Measurements from ENCODE around the gene APPBP2.
"Not testable (repeated sequence)": the region's sequence is repeated elsewhere in the genome, so short reads cannot be mapped to it uniquely, and the experiment has no call there.

The APPBP2 gene

DNA sequence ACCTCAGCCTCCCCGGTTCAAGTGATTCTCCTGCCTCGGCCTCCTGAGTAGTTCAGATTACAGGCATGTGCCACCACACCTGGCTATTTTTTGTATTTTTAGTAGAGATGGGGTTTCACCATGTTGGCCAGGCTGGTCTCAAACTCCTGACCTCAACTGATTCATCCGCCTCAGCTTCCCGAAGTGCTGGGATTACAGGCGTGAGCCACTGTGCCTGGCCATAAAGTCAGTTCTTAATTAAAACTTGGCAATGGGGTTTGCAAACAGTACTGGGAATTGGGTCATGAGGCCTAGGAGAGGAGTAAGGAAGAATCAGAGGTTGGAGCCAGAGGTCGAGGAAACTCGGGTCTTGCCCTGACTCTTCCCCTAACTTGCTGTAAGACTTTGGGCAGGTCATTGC lies 95.5 kb downstream of the APPBP2 start:
- DNase-seq: not testable (repeated sequence)

DNA sequence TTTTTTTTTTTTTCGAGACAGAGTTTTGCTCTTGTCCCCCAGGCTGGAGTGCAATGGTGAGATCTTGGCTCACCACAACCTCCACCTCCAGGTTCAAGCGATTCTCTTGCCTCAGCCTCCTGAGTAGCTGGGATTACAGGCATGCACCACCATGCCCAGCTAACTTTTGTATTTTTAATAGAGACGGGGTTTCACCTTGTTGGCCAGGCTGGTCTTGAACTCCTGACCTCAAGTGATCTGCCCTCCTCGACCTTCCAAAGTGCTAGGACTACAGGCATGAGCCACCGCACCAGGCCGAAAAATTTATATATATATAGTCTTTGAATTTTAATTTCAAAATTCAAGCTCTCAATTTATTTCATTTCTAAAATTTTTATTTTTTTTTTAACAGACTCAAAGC lies 97.6 kb downstream of the APPBP2 start:
- not testable (repeated sequence) for DNase-seq

DNA sequence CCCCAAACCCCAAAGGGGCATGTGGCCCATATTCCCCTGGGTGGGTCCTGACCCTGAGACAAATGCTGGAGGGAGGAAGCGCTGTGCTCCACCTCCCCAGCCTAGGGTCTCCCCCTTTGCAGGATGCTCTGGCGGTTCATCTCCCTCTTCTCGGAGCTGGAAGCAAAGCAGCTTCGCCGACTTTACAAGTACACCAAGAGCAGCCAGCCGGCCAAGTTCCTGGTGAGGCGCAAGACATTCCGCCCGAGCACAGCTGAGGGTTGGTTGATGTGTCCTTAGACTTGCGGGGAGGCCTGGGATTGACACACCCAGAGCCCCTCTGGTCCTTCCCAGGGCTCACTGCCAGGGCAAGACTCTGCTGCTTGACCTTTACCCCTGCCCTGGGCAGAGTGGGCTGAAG lies 99.4 kb downstream of the APPBP2 start:
- no peak for DNase-seq

DNA sequence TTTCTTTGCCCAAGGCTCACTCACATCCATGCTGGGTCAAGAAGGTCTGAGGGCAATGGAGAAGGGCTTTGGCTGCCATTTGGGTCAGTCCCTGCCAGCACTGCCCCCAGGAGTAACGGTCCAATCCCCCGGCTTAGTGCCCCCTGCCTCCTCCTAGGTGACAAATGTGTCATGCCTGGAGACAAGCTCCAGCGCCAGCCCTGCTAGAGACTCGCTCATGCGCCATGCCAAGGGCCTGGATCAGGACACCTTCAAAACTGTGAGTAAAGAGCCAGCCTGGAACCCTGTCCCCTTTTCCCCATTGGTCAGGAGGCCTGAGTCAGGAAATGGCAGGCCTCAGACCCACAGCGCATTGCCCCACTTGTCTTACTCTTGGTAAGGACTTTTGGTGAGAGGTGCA lies 100.4 kb downstream of the APPBP2 start:
- DNase-seq: no peak

DNA sequence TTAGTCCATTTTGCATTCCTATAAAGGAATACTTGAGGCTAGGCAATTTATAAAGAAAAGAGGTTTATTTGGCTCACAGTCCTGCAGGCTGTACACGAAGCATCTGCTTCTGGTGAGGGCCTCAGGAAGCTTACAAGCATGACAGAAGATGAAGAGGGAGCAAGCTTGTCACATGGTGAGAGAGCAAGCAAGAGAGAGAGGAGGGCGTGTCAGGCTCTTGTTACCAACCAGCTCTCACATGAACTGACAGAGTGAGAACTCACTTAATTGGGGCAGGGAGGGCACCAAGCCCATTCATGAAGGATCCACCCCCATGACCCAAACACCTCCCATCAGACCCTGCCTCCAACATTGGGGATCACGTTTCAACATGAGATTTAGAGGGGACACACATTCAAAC lies 102.2 kb downstream of the APPBP2 start:
- no peak for DNase-seq

DNA sequence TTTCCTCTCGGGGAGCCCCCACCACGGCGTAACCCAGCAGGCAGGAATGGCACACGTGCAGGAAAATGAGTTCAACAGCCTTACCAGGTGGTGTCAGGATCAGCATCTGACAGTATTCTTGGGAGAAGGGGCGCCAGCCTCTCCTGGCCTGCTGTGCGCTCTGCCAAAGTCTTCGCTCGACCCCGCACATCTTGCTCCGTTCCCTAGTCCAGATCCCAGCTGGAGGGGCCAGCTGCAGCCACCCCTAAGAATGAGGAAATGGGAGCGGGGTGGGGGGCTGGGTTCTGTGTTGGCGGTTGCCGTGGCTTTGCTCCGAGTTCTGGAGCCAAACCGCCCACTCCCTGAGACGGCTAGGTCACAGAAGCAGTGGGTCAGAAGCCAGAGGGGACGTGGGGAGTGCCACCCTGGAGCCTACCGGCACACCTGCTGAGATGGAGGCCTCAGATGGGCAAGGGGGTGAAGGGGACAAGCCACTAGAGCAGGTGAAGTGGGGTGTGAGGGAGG lies 103.8 kb downstream of the APPBP2 start, which contains the start of gene CHCT1:
Gene CHCT1 (plus strand): TSS at position 328 of the 504 bp plus-strand sequence. CDS start 104 bp downstream, at position 432.
- no peak for DNase-seq

DNA sequence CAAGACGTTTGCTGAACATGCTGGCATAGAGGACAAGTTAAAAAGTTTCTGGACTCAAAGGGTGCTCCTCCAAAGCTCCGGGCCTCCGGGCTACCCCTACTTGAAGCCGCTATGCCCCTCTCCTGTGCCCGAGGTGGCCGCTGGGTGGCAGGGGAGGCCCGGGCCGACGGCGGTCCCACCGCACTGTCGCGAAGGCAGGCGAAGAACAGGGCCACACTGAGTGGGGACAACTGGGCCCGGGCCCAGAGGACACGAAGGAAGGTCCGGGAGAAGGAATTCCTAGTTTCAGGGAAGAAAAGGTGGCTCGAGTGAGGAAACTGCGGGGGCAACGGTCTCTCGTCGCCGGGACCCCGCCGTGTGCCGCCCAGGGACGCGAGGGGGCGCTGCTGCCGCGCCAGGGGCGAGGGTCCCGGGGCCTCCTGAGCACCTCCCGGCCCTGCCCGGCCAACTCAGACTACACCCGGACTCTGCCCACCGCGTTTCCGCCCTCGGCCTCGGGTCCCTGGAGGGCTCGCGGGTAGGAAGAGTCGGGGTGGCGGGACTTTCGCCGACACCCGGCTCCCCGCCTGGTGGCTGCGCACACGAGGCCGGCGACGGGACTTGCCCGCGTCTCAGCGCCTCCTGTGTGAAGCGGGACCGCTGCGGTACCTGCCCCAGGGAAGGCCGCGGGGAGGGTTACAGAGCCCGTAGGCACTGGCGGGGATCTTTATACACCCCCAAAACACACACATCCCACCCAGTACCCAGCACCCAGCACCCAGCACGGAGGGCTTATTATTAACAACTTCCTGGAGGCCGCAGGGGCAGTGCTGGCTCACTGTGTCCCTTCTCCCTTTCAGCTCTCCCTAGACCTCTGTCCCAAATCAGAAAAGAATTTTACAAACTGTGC lies 104.5 kb downstream of the APPBP2 start:
- peak; percentile 75 for DNase-seq

DNA sequence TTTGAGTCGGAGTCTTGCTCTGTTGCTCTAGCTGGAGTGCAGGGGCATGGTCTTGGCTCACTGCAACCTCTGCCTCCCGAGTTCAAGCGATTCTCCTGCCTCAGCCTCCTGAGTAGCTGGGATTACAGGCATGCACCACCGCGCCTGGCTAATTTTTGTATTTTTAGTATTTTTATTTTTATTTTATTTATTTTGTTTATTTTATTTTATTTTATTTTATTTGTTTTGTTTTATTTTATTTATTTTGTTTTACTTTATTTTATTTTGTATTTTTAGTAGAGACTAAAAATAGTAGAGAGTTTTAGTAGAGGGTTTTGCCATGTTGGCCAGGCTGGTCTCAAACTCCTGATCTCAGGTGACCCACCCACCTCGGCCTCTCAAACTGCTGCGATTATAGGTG lies 106.2 kb downstream of the APPBP2 start:
- DNase-seq: not testable (repeated sequence)

DNA sequence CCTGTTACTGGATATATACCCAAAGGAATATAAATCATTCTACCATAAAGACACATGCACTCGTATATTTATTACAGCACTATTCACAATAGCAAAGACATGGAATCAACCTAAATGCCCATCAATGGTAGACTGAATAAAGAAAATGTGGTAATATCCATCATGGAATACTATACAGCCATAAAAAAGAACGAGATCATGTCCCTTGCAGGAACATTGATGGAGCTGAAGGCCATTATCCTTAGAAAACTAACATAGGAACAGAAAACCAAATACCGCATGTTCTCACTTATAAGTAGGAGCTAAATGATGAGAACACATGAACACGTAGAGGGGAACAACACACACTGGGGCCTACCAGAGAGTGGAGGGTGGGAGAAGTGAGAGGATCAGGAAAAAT lies 107.0 kb downstream of the APPBP2 start:
- DNase-seq: not testable (repeated sequence)

DNA sequence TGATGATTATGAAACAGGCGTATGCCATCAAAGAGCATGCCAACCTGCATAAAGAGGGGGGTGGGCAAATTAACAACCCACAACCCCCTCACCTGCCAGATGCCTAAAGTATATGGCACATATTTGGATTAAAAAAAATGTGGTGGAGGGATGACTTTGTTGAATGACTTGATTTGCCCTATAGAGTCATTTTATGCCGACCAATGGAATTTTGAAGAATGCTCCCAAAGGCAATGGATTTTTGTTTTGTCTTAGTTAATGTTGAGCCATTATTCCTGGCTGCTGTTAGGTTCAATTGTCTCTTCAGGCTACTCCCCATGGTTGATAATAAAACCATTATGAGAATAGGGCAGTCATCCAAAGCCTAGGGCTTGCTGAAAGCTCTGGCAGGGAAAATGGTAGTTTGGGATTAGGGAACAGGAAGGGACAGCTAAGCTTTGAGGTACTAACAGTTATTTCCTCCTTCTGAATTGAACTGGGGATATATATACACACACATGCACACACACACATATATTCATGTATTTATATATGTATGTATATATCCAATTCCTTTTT lies 109.6 kb downstream of the APPBP2 start:
- DNase-seq: no peak

DNA sequence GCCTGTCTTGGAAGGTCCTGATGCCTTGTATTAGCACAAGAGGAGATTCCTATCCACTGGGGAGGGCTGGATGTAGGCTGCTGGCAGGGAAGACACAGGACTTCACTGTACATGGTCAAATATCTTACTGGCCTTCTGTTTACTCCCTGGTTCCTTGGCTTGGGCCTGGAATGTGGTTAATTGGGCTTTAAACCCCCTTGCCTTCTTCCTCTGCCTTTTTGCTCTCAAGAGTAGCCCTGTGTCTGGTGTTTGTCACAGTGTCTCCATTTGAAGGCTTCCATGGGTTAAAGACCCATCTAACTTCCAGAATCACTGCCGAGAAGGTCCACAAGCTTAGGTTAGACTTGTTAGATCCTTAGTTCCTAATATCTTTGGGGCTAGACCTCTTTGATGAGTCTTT lies 110.9 kb downstream of the APPBP2 start:
- no peak for DNase-seq

DNA sequence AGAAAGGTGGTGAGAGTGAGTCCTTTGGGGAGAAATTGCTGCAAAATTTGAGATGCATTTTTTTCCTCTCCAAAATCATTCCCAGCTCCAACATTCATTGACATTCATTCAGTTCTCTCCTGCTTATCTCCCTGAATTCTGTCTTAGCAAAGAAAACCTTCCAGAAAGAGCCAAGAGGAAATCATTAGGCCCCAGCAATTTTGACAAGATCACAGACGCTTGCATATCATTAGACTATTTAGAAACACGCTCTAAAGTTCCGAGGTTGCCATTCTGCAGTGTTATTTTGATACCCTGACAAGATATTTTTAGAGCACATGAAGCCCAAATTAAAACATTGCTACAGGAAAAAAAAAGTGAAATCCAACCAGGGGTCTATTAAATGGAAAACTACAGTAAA lies 113.3 kb downstream of the APPBP2 start:
- DNase-seq: no peak

DNA sequence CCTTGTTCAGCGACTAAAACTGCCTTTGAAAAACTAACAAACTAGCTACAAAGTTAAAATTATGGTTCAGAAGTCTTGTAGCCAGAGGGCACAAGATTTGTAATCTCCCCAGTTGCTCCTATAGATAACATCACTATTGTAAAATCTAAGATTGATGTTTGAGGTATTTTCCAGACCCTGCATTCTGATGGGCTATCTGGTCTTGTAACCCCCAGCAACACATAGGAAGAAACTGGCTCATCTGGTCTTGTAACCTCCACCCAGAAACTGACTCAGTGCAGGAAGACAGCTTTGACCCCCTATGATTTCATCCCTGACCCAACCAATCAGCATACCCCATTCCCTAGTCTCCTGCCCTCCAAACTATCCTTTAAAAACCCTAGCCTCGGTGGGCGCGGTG lies 116.0 kb downstream of the APPBP2 start:
- no peak for DNase-seq

DNA sequence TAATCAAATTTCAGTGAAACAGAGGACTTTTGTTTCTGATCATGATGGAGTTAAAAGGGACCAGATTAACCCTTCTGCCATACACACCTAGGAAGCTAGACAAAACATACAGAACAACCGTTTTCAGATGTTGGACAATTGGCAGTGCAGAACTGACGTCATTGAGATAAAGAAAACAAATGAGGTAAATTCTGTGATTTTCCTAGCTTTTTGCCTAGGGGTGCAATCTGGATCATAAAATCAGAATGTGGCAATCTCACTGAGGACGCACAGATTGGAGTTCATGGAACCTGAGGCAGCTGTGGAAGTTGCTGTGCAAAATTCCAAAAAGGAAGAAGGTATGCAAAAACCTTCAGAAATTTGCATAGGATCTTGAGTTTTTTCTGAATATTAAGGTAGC lies 119.2 kb downstream of the APPBP2 start:
- no peak for DNase-seq

DNA sequence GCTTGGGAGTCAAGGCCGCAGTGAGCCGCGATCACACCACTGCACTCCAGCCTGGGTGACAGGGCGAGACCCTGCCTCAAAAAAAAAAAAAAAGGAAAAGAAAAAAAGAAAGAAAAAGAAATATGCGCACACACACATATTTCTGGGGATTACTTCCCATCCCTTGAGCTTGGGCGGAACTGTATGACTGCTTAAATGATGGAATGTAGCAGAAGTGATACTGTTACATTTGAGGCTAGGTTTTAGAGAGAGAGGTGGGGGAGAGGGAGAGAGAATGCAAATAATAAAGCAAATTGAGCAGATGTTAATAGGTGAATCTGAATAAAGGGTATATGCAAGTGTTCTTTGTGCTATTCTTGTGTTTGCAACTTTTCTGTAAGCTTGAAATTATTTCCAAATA lies 122.1 kb downstream of the APPBP2 start:
- DNase-seq: no peak

DNA sequence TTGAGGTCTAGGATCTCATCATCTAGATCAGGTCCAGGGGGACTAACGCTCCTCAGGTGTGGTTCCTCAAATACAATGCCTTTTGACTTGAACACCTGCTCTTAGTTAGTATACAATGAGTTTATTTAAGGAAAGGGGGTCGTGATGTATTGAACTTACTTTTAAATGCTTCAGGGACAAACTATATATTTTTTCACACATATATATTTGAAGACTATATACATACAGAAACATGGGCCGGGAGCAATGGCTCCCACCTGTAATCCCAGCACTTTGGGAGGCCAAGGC lies 122.6 kb downstream of the APPBP2 start:
- no peak for DNase-seq

DNA sequence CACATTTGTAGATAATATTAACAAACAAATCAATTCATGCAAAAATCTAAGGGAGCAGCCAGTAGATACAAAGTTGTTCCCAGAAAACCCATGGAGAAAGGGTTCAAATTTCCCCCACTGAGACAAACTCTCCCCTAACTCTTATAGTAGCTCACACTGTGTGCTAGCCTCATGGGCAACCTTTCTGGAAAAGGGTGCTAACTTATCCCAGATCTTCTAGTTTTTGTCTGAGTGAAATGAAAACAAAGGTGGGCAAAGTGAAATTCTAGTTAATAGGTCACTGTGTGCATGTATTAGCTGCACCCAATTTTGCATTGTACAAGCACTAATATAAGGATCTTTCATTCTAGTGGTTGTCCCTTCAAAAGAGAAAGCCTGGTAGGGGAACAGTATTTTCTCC lies 124.2 kb downstream of the APPBP2 start:
- DNase-seq: no peak

DNA sequence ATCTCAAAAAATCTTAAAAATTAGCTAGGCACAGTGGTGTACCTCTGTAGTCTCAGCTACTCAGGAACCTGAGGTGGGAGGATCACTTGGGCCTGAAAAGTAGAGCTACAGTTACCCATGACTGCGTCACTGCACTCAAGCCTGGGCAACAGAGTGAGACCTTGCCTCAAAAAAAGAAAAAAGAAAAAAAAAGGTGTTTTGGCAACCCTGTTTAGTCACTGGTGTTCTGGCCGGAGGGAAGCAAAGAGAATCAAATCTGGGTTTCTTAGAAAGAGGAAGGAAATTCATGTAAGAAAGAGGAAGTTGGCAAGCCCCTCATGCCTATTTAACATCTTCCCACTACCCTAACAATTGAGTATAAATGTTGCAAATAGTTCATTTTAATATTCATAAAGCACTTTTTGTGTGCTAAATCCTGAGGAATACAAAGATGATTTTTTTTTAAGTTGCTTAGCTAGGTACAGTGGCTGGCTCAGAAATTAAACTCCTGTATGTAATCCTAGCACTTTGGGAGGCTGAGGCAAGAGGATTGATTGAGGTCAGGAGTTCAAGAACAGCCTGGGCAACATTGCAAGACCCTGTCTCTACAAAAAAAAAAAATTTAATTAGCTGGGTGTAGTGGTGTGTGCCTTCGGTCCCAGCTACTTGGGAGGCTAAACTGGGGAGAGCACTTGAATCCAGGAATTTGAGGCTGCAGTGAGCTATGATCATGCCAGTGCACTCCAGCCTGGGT lies 127.6 kb downstream of the APPBP2 start:
- no peak for DNase-seq

DNA sequence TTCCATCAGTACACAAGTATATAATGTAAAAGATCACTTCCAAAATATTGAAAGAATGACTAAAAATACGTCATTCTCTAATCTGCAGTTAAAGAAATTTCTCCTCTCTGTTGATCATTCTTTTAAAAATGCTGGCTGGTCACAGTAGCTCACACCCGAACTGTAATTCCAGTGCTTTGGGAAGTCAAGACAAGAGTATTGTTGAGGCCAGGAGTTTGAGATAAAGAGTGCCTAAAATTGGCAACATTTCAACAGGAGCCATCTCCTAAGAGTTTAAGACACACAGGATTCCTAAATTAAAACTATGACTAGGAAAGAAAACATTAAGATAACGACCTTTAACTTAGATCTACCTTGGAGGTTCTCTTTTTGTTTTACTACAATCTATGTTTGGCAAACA lies 129.6 kb downstream of the APPBP2 start:
- DNase-seq: no peak

DNA sequence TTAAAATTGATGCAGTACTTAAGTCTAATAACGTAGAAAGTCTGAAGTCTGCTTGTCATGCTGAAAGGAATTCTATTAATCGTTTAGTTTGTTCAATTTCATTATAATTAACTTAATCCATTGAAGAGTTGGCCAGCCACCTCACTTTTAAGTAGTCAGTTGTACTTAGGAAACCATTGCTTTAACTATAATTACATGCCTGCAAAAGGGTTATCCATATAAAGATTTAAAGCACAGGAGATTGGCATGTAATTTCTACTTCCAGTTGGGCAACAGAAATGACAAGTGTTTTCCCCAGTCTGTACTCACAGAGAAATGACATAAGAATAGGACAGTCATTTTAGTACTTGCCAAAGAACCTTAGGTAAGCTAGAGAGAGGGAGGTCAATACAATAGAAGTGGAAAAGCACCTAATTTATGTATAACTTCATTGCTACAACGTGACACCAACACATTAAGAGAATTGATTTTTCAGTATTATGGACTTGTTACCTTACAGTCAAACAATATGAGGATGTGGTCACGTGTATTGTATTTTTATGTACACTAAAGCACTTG lies 130.5 kb downstream of the APPBP2 start:
- no peak for DNase-seq

DNA sequence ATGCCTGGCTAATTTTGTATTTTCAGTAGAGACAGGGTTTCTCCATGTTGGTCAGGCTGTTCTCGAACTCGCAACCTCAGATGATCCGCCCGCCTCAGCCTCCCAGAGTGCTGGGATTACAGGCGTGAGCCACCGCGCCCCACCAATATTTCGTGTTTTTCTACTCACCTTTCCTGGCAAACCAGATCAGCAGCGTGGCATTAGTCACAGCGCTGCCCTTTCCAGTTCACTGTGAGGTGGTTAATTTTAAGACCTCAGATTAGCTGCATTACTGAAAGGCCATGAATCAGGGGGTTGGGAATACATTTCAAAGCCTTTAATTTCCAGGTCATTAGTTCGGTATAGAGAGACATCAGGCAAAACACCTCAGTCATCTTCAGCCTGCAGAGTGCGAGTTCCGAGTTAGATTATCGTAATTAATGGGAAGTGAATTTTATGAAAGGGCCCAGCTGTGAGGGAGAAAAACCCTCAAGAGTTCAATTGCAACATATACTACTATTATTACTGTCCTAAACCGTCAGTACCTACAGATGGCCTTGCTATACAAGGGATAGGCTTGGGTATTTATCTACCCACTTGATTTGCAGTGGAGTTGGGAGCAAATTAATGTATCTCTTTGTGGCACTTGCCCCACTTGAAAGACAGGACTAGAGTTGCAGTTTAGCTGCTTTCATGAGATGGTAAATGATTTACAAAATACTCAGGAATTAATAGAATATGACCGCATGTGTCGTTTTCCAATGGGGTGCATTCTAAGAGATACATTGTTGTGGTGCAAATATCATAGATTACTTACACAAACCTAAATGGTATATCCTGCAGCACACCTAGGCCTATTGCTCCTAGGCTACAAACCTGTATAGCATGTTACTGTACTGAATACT lies 132.0 kb downstream of the APPBP2 start:
- DNase-seq: no peak
